Activated T-cell treated with anti-CD3 and anti-CD28 coated beads, Interleukin-2, amount 50 U/mL, for 72 hours (primary cell): Measurements from ENCODE around the gene S1PR3. TPM values are rescaled to one million over a fixed set of nuclear protein-coding genes. Genes with fewer than 3 reads are reported as not detected.

Experiments
- ATAC-seq, 2 donors: fragments of 150-1000 bp; cut with Tn5 transposase; replicated peaks in 1 of 2; 2 replicates each; pipeline ENCODE4 v1.10.0; 2021; ENCODE audit warnings: moderate library complexity in 2 of 2, mild to moderate bottlenecking in 1 of 2
- DNase-seq, 2 donors: peaks; one replicate each; pipeline ENCODE4 v3.0.0; 2021 to 2022; ENCODE audit warnings: mixed read lengths in 1 of 2
- H3K27ac Mint-ChIP-seq: one replicate; pipeline ENCODE4 v1.8.0; 2022; ENCODE audit warnings: mild to moderate bottlenecking, moderate library complexity, mixed read lengths
- H3K27me3 Mint-ChIP-seq: one replicate; pipeline ENCODE4 v1.8.0; 2022; ENCODE audit warnings: low read depth, mixed read lengths
- H3K36me3 Mint-ChIP-seq, 2 donors: one replicate each; pipeline ENCODE4 v1.8.0; 2022; ENCODE audit warnings: mixed read lengths in 2 of 2, mild to moderate bottlenecking in 1 of 2; ENCODE audit not compliant: insufficient read depth in 2 of 2
- H3K4me1 Mint-ChIP-seq: one replicate; pipeline ENCODE4 v1.8.0; 2022; ENCODE audit warnings: low read depth, mixed read lengths
- H3K4me3 Mint-ChIP-seq, 2 donors: one replicate each; pipeline ENCODE4 v1.8.0; 2022; ENCODE audit warnings: mild to moderate bottlenecking in 2 of 2, mixed read lengths in 2 of 2, moderate library complexity in 2 of 2
- H3K9me3 Mint-ChIP-seq, 2 donors: one replicate each; pipeline ENCODE4 v1.8.0; 2022; ENCODE audit warnings: mixed read lengths in 2 of 2
- total RNA-seq, 2 donors: library from RNA; stranded (reverse); gene quantifications; one replicate each; pipeline ENCODE4 v1.2.3, GENCODE V29; 2022

S1PR3 gene
- total RNA-seq, 2 donors from 2014 or later: 0.48 to 0.76 TPM

DNA sequence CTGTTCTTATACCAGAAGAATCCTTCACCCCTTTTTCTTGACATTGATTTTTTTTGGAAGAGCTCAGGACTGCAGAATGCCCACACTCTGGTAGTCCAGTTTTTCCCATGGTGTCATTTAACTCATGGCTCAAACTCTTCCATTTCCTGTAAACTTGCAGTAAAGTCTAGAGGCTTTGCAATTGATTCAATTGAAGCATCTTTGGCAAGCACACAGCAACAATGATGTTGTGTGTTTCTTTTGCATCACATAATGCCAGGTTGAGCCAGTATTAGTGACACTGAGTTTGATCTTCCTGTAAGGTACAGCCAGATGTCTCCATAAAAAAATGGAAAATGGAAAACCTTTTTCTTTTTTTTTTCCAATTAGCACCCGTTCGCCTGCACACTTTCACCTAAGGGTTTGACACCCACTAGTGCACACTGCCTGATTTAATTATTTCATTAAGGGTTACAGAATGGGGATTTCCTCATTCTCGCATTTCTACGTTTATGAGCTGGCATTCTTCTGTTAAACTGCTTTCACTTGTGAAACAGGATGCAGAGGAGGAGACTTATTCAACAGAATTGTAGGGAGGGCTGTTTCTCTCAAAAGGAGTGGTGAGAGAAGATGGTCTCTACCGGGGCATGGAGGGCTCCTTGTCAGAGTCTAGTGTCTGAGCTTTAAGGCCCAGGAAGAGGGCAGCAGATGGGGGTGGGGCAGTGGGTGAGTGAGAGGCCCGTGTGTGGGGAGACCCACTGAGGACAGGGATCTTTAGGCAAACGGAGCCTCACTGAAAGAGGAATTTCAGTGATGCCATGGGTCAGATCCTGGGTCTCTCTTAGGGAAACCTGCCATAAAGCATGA lies 2.2 kb upstream of the S1PR3 start:
- ATAC-seq (peak; percentile 82 to 88), DNase-seq (peak; percentile 14 to 24)
- Mint-ChIP-seq H3K4me3 (peak overlapping the region; percentile 48 to 75), H3K9me3 (no peaks in the 10 kb centered on the region), H3K4me1 (peaks cover 47% of the 10 kb centered on the region), H3K27ac (peak overlapping the region; percentile 19), H3K27me3 (peaks cover 51% of the 10 kb centered on the region), H3K36me3 (no peaks in the 10 kb centered on the region)

DNA sequence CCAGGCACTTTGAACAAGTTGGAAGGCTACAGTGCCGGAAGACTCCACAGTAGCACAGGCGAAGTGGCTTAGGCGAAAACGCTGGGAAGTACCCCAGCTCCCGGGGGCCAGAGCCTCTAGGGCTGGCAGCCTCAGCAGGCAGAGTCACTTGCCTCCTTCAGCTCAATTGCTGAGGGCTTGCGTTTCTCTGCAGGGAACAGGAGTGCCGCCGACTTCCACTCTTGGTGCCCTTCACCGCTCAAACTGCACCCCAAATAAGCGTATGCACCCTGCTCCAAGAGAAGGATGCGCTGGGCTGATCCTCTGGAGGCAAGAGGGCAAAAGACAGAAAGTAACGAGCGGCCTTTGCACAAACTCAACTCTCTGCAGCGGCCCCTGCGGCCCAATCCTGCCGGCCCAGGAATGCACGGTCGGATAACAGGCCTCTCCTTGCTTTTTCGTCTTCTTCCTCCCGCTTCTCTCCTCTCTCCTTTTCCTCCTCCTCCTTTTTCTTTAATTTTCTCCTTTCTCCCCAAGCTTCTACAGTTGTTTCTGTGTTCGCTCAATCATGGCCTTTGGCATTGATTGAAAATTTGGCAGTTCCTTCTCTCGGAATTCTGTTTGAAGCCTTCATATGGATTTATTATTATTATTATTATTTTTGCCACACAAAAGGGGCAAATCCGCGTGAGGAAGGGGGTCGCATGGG lies 1.1 kb upstream of the S1PR3 start:
- ATAC-seq: no peak
- Mint-ChIP-seq H3K36me3 (no peaks in the 10 kb centered on the region), H3K27me3 (peaks cover 53% of the 10 kb centered on the region), H3K27ac (no peak overlapping the region), H3K4me1 (peaks cover 42% of the 10 kb centered on the region), H3K4me3 (peak overlapping the region; percentile 43 to 55), H3K9me3 (no peaks in the 10 kb centered on the region)
- DNase-seq: no peak

DNA sequence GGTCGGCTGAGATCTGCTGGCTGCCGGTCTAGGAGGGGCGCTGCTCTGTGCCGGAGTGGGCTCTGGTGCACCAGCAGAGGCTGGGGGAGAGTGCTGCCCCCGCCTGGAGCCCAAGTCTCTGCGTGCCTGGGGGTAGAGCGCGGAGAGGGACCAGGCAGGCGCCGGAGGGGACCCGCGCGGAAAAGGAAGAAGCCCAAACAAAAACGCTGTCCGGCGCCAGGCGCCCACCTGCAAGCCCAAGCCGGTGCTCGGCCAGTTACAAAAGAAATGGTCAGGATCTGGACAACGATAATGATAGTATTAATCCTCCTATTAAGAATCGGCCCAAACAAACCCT lies 571 bp upstream of the S1PR3 start:
- Mint-ChIP-seq H3K4me3 (peak overlapping the region; percentile 43 to 55), H3K9me3 (no peaks in the 10 kb centered on the region), H3K4me1 (peaks cover 38% of the 10 kb centered on the region), H3K27me3 (peaks cover 52% of the 10 kb centered on the region), H3K36me3 (no peaks in the 10 kb centered on the region), H3K27ac (no peak overlapping the region)
- ATAC-seq (no peak), DNase-seq (no peak)

DNA sequence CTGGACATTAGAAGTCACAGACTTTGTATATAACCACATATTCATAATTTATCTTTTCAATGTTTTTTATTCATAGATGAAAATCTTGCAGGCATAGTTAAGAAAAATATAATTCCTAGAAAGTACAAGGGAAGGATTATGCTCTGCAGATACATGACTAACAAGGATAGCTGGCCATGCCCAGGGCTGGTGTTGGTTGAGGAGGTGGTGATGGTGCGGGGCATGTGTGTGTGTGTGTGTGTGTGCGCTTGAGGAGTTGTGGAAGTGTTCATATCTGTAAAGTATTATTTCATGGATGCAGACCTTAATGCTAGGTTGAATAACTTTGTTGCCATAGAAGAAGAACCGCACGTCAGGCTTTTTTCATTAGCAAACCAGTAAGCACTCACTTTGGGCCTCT lies 1.3 kb downstream of the S1PR3 start:
- Mint-ChIP-seq H3K4me3 (peak overlapping the region; percentile 54 to 72), H3K27me3 (peaks cover 46% of the 10 kb centered on the region), H3K4me1 (peaks cover 27% of the 10 kb centered on the region), H3K36me3 (no peaks in the 10 kb centered on the region), H3K27ac (no peak overlapping the region), H3K9me3 (no peaks in the 10 kb centered on the region)
- DNase-seq (no peak), ATAC-seq (no peak)

DNA sequence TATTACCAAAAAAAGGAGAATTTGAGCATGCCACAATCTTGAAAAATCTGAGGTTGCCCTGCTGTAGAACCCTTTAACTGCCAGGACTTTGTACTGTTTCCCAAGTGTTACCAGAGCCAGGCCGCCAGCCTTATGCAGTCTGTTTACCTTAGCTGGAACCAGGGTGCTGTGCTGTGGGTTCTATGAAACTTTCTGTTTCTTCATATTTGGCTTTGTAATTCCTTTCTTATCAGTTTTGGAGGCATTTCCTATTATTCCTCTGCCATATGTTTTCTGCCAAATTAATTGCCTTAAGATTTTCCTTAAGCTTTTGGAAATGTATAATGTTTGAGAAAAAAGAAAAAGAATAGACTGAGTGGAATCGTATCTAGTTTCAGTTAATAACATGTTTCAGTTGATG lies 2.1 kb downstream of the S1PR3 start:
- Mint-ChIP-seq H3K36me3 (no peaks in the 10 kb centered on the region), H3K27me3 (peaks cover 44% of the 10 kb centered on the region), H3K9me3 (no peaks in the 10 kb centered on the region), H3K4me1 (peaks cover 24% of the 10 kb centered on the region), H3K27ac (no peak overlapping the region), H3K4me3 (no peak overlapping the region)
- ATAC-seq: no peak
- DNase-seq: no peak

DNA sequence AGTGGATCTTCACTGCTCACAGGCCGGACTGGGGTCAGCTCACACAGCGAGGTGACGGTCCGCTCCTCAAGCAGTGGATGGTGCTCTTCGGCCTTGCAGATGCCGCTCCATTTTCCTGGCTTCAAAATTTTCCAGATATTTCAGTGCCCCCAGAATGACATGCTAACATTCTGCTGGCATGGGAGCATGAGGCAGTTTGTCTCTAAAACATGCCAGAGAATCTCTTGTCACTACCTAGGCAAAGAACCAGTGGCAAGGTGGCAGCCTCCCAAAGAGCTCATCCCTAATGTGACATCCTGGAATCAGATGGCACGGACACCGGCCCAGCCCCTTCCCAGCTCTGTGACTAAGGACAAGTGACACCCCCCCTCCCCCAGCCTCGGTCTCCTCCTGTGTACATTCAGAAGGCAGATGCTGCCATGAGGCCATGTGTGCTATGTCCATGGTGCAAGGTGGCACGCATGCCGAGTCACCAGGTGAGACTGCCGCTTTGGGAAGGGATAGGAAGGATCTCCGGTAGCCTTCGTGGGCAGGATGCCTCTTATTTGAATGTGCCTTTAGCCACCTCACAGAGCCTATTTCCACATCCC lies 2.7 kb downstream of the S1PR3 start:
- Mint-ChIP-seq H3K4me3 (no peak overlapping the region), H3K27ac (no peak overlapping the region), H3K36me3 (no peaks in the 10 kb centered on the region), H3K4me1 (peaks cover 17% of the 10 kb centered on the region), H3K27me3 (peaks cover 39% of the 10 kb centered on the region), H3K9me3 (no peaks in the 10 kb centered on the region)
- ATAC-seq (no peak), DNase-seq (no peak)

DNA sequence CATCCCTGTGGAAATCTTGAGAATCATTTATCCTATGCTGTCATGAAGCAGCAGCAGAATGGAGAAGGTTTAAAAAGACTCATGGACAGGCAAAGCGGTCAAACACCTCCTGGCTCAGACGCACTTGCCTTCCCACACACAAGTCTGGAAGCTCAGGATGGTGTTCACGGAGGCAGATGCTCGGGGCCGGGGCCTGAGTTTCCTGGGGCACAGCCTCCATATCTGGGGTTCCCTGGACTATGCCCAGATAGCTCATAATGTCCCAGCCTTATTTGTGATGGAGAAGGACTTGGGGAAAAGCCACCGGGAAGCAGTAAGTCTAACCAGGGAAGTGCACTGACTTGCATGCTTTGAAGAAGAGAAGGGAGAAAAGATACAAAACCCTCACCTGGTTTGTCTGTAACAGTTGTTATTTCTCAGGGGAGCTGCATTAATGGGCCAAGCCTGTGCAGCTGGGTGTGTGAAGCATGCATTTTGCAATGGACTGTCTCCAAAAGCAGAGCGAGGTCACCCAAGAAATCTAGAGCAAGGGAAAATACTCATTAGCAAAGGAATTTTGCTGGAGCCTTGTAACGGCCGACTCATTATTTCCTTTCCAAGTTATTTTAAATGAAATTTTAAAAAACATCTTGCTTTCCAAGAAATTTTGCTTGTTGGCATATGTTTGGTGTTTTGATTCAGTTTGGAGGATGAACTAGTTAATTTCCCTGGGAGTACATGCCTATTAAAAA lies 3.4 kb downstream of the S1PR3 start:
- Mint-ChIP-seq H3K27me3 (peaks cover 39% of the 10 kb centered on the region), H3K4me3 (no peak overlapping the region)

DNA sequence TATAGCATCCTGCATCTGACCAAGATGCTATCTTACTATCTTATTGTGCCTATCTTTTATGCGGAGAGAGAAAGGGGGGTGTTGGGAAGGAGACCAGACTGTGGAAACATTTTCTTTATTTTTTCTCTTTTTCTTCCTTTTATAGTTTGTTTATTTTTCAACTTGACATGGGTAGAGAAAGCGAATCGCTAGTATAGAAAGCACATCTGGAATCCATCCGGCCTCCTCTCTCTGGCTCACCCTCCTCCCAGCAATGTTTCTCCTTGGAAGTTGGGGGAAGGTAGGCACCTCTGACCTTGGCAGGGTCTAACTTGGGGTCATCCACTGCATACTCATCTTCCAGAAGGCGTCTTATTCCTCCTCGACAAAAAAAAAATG lies 3.9 kb downstream of the S1PR3 start:
- no peak overlapping the region for H3K27ac Mint-ChIP-seq
- H3K4me1 Mint-ChIP-seq: peaks cover 6% of the 10 kb centered on the region
- no peaks in the 10 kb centered on the region for H3K9me3 Mint-ChIP-seq
- H3K4me3 Mint-ChIP-seq: no peak overlapping the region
- H3K36me3 Mint-ChIP-seq: no peaks in the 10 kb centered on the region
- peaks cover 39% of the 10 kb centered on the region for H3K27me3 Mint-ChIP-seq
- no peak for ATAC-seq
- DNase-seq: no peak

More for the DNA sequence above, 3.4 kb downstream of the S1PR3 start:
- H3K36me3 Mint-ChIP-seq: no peaks in the 10 kb centered on the region
- DNase-seq (no peak), ATAC-seq (no peak)
- no peak overlapping the region for H3K27ac Mint-ChIP-seq
- peaks cover 11% of the 10 kb centered on the region for H3K4me1 Mint-ChIP-seq
- no peaks in the 10 kb centered on the region for H3K9me3 Mint-ChIP-seq

DNA sequence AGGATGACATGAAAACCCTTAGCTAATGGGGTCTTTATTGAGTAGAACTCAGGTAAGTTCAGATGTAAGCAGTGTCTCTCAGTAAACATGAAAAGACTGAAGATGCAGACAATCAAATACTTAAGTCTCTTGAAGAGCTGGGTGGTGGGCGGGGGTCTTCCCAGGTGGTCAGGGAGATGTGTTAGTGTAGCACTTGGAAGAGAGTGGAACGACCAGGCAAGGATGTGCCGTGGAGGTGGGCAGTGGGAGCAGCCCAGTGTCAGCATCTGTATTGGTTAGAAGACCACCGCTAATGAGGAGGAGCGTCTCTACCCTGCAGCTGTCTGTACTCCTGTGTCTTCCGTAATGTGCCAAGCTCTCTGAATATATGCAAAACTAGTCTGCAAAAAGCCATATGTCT lies 4.4 kb downstream of the S1PR3 start:
- H3K36me3 Mint-ChIP-seq: no peaks in the 10 kb centered on the region
- H3K4me1 Mint-ChIP-seq: peaks cover 6% of the 10 kb centered on the region
- ATAC-seq (no peak), DNase-seq (no peak)
- no peak overlapping the region for H3K27ac Mint-ChIP-seq
- no peak overlapping the region for H3K4me3 Mint-ChIP-seq
- H3K27me3 Mint-ChIP-seq: peaks cover 39% of the 10 kb centered on the region
- no peaks in the 10 kb centered on the region for H3K9me3 Mint-ChIP-seq

DNA sequence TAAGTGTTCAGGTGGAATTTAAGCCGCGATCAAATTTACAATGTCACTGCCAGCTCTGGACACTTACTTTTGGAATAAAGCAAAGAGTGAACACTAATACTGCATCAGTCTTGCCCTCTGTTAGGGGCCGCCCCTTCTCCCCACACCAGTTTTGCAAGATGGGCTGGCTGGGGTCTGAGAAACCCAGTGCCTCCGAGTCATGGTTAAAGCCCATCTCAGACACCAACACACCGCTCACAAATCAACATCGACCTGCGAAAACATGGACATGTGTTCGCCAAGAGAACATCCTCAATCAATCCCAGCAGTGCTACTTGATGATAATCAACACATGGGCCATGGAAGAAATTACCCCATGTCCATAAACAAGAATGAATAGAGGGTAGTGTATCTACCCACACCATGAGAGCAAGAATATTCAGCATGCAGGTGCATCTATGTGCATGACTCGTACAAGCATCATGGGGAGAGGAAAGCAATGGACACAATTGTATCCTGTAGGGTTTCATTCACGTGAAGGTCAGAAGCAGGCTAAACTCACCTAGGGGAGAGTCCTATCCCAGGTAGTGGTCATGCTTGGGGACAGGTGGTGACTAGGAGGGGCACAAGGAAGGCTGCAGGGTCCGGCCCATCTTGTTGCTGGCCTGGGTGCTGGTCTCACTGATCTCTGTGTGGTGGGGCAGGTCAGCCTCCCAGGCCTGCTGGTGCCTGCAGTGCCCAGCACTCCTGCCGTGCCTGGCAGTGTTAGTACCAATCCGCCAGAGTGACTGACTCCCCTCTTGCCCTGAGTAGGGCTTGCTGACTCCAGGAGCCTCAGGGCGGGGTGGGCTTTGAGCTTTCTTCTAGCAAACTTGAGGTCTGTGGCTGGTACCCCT lies 5.0 kb downstream of the S1PR3 start:
- DNase-seq (no peak), ATAC-seq (no peak)
- peaks cover 12% of the 10 kb centered on the region for H3K4me1 Mint-ChIP-seq
- no peak overlapping the region for H3K27ac Mint-ChIP-seq
- no peaks in the 10 kb centered on the region for H3K36me3 Mint-ChIP-seq
- no peak overlapping the region for H3K4me3 Mint-ChIP-seq
- peaks cover 39% of the 10 kb centered on the region for H3K27me3 Mint-ChIP-seq
- H3K9me3 Mint-ChIP-seq: no peaks in the 10 kb centered on the region

DNA sequence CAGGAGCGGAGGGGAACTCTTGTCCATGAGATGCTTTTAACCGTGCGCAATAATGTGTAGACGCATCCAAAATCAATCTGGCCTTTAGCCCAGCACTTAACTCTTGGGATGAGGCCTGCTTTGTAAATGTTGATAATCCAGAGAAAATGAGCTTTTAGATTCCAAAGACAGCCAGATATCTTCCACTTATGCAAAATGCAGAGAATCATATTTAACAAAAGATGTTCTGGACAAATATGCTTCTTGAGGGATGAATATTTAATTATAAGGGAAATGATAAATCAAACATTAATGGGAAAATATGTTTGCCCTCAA lies 5.6 kb downstream of the S1PR3 start:
- H3K4me1 Mint-ChIP-seq: peaks cover 14% of the 10 kb centered on the region

DNA sequence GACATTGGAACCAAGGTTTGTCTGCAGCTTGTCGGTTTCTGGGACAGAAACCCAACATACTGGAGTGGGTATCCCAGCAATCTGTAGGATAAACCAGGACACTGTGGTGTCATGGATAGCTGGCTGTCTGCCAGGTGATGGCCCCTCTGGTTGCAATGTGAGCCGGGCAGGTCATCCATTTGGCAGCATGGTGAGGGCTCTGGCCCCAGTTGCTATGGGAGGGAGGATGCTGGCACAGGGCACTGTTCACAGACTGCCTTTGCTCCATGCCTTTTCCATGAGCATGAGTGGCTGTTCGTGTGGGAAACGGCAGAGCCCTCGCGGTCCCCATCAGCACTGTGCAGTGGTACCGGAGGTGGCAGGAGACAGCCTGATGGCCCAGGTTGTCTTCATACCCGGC lies 6.4 kb downstream of the S1PR3 start:
- H3K4me1 Mint-ChIP-seq: peaks cover 11% of the 10 kb centered on the region
- ATAC-seq (no peak), DNase-seq (no peak)
- H3K4me3 Mint-ChIP-seq: no peak overlapping the region
- H3K9me3 Mint-ChIP-seq: no peaks in the 10 kb centered on the region
- no peaks in the 10 kb centered on the region for H3K36me3 Mint-ChIP-seq
- H3K27ac Mint-ChIP-seq: no peak overlapping the region
- peaks cover 39% of the 10 kb centered on the region for H3K27me3 Mint-ChIP-seq

More for the DNA sequence above, 5.6 kb downstream of the S1PR3 start:
- no peak overlapping the region for H3K27ac Mint-ChIP-seq
- no peaks in the 10 kb centered on the region for H3K36me3 Mint-ChIP-seq
- ATAC-seq: no peak
- peaks cover 39% of the 10 kb centered on the region for H3K27me3 Mint-ChIP-seq
- DNase-seq: no peak
- no peaks in the 10 kb centered on the region for H3K9me3 Mint-ChIP-seq
- H3K4me3 Mint-ChIP-seq: no peak overlapping the region
